ENCODE results near the gene IZUMO3. TPM values are rescaled to one million over a fixed set of nuclear protein-coding genes. Genes with fewer than 3 reads are reported as not detected.
"Not testable (repeated sequence)": the region's sequence is repeated elsewhere in the genome, so short reads cannot be mapped to it uniquely, and the experiment has no call there.

Gene IZUMO3, protein sequence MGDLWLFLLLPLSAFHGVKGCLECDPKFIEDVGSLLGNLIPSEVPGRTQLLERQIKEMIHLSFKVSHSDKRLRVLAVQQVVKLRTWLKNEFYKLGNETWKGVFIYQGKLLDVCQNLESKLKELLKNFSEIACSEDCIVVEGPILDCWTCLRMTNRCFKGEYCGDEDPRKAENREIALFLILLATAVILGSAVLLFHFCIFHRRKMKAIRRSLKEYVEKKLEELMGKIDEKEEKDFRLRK
- polyA plus RNA-seq (ENCODE audit: insufficient read length in 3 of 3) = not detected
- long read RNA-seq, donor 1 = 0 reads
- long read RNA-seq, donor 2 = 0 reads
- long read RNA-seq, donor 3 = 0 reads
- long read RNA-seq, donor 4 = 0 reads
- long read RNA-seq, donor 5 = 0 reads
- long read RNA-seq, donor 6 = 0 reads
- long read RNA-seq, donor 7 = 0 reads
- long read RNA-seq, donor 8 = 0 reads
- long read RNA-seq, donor 9 = 0 reads
- long read RNA-seq, donor 10 = 0 reads
- long read RNA-seq, donor 11 = 0 reads
- long read RNA-seq, donor 12 = 0 reads
- long read RNA-seq, donor 13 = 0 reads
- long read RNA-seq, donor 14 = 0 reads
- long read RNA-seq, donor 15 = 0 reads
- long read RNA-seq, donor 16 = 0 reads

DNA sequence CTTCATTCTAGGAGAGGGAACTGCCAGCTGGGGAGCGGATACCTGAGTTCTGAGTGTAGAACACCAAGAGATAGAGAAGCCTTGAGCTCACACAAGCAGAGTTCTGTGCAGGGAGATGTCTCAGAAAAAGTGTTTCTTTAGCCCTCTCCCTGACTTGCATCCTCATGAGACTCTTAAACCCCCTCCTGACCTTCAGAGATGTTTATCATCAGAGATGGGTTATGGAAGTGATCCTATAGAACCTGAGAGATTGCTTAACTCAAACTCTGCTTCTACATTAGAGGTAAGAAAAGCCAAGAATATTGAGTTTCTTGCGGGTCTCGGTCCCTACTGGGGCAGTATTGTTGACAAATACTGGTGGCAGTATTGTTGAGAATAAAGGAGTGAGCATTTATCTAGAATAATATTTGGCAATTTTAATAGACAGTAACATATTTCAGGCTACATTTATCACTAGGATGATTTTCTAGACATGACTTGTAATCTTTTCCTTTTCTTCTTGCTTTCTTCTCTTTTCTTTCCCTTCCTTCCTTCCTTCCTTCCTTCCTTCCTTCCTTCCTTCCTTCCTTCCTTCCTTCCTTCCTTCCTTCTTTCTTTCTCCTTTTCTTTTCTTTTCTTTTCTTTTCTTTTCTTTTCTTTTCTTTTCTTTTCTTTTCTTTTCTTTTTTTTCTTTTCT is at the start of gene IZUMO3:
Gene IZUMO3 (minus strand): TSS at position 51 of the 676 bp plus-strand sequence. CDS start 248 bp downstream, outside the sequence.
- DNase-seq (ENCODE audit: extremely low read depth in 1 of 11, low read depth in 9 of 11, low spot score in 4 of 11) = no peak

DNA sequence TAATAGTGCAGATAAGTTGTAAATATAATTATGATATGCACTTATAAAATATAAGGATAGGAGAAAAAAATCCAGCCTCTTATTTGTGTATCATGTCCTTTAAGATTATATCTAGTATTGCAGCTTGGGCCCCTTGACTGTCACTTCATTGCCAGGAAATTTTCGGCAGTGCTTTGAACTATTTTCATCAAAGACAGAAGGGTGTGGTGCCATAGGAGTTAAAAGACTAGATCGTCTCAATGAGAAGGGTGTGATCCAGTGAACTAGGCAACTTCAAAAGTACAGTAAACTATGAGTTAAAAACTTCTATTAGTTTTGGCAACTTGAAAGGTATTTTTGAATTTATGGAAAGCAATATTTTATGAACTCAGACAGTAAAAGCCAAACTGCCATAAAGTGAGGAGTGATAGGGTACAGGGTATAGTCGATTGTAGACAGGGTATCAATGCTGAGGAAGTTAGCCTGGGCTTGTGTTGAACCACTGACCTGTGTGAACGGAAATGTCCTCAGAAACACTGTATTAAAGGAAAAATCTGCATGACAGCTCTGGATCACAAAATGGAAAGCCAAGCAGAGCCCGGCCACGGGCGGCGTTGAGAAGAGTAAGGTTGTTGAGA is 48.6 kb upstream of the IZUMO3 start:
- no peak for DNase-seq (ENCODE audit: extremely low read depth in 1 of 11, low read depth in 9 of 11, low spot score in 4 of 11)

DNA sequence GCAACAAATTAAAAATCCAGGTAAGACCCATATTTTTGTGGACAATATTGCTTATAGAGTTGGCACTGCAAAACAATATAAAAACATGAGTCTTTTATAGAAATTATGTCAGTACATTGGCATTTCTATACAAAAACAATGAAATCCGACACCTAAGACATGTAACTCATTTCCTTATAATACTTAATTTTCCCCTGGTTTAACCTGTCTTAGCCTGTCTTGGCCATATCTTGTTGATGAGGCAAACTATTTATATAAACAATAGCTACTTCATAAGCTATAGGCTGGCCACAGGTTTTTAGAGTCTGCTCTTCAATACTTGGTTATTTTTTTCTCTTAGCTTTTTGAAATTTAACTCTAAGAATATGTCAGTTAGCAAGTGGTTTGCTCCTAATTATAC is 44.7 kb upstream of the IZUMO3 start:
- DNase-seq (ENCODE audit: extremely low read depth in 1 of 11, low read depth in 9 of 11, low spot score in 4 of 11) = no peak

DNA sequence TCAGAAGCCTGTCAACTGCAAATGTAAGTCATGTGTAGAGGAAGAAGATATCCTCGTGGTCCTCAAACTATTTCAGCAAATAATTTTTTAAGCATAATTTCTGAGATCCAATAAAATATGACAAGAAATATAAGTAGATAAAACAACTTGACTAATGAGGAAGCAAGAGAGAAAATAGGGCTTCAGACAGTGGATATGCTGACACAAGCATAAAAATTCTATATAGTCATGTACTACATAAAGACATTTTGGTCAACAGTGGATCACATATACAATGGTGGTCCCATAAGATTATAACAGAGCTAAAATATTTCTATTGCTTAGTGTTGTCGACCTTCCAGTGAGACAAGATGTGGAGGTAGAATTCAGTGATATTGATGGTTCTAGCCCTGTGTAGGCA is 42.2 kb upstream of the IZUMO3 start:
- no peak for DNase-seq (ENCODE audit: extremely low read depth in 1 of 11, low read depth in 9 of 11, low spot score in 4 of 11)

DNA sequence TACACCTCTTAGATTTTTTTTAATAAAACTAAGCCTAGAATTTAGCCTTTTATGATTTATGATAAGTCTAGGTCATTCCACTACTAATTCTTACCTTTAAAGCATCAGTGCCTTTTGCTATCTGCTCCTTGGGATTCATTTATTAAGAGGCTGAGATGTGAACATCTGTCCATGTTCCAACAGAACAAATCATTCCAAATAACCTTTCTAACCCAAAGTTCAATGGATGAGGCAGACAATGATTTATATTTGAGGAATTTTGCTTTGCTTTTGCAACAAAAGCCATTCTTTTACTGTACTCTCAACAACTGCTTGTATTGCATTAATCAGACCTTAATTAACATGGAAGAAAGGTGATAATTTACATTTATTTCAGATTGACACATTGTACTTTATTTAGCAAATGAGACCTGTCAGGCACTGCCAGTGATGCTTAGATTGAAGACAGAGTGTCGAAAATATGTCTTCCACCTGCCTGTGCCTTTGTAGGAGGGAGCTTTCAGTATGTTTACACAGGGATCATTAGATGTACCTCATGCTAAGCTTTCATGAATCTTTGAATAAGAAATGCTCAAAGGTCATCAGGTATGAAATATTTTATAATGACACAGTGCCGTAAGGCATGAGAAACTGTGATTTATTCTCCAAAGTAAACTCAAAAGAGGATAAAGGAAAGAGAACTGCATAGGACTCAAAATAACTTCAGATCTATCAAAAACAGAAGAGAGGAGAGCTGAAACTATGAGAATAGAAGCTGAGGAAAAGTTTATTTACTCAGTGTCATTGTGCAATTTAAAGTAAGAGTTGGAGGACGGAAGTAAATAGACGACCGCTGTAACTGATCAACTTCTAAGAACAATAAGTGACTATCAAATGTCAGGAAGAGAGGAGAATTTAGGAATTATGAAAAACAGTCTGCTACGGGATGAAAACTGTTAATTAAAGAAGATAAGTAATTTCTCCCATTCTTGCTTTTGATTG is 36.7 kb upstream of the IZUMO3 start:
- DNase-seq (ENCODE audit: extremely low read depth in 1 of 11, low read depth in 9 of 11, low spot score in 4 of 11) = no peak

DNA sequence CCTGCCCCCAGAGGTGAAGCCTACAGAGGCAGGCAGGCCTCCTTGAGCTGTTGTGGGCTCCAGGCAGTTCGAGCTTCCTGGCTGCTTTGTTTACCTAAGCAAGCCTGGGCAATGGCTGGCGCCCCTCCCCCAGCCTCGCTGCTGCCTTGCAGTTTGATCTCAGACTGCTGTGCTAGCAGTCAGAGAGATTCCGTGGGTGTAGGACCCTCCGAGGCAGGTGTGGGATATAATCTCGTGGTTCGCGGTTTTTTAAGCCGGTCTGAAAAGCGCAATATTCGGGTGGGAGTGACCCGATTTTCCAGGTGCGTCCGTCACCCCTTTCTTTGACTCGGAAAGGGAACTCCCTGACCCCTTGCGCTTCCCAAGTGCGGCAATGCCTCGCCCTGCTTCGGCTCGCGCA is 34.3 kb upstream of the IZUMO3 start:
- DNase-seq (ENCODE audit: extremely low read depth in 1 of 11, low read depth in 9 of 11, low spot score in 4 of 11) = not testable (repeated sequence)

DNA sequence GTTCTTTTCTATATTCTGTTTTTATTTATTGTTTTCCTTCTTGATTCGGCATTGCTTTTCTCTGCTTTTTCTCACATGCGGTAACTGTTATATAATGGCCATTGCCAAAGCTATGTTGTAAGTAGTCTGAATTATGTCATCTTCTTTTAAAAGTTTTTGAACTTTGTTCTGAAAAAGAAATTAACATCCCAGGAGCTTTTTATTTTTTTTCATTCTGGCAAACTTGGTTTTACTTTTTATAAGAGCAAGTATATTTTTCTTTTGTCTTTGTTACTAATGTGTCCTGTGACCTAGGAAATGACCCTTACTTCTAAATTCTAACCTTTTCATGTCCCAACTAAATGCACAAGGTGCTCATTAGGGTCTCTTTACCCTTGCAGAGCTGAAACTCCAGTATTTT is 26.7 kb upstream of the IZUMO3 start:
- no peak for DNase-seq (ENCODE audit: extremely low read depth in 1 of 11, low read depth in 9 of 11, low spot score in 4 of 11)

DNA sequence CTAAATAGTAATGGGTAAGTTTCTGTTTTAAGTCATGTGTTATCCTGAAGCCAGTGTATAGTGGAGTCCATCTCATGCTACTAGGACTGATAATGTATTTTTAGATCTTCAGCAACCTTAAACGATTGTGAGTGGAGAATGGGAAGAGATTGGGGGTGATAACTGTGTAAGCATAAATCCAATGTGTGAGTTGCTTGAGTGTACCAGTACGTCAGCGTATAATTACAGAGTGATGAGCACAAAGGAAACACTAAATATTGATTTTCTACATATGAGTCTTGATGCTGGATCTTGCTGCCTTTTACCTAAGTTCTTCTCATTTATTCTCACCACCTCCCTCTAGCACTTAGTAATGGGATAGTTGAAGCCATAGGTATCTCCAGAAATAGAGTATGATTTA is 16.3 kb upstream of the IZUMO3 start:
- no peak for DNase-seq (ENCODE audit: extremely low read depth in 1 of 11, low read depth in 9 of 11, low spot score in 4 of 11)

DNA sequence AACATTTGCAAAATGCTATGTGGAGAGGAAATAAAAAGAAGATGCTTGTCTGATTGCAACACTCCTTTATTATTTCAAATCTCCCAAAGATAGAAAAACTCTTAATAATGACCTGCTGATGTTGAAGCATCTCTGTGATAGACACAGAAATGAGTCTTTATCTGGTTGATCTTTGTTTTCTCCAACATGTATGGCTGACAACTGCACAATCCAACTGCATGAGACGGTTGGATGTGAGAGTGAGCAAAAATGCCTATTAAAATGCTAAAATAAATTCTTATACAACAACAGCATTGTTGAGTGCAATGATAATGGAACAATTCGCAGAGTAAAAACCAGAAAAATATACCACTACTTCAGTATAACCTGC is 7.5 kb upstream of the IZUMO3 start:
- DNase-seq (ENCODE audit: extremely low read depth in 1 of 11, low read depth in 9 of 11, low spot score in 4 of 11) = no peak

DNA sequence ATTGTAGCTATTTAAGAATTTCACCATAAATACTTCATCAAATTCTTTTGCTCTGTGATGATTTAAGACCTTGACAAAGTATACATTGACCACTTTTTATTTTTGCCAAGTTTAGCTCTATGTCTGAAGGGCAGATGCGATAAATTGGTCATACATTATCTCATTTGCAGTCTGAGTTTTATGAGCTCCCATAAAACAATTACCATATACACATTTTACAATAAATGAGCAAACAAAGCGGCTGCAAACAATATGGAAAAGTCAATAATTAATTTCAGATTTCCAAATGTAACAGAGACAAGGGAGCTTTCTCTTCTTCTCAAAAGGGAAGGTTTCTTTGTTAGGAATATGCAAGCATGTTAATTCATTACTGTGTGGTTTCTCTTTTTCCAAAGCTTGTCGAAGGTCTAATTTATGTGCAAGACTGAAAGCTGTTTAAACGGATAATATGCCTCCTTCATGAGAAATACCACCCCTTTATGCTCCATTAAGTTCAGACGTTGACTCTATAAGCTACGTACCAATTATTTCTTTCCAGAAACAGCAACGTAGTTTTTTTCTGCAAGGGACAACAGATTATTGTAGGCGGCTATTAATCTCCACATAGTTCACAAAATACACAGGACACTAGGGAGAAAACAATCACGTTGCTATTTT is 7.0 kb upstream of the IZUMO3 start:
- no peak for DNase-seq (ENCODE audit: extremely low read depth in 1 of 11, low read depth in 9 of 11, low spot score in 4 of 11)

DNA sequence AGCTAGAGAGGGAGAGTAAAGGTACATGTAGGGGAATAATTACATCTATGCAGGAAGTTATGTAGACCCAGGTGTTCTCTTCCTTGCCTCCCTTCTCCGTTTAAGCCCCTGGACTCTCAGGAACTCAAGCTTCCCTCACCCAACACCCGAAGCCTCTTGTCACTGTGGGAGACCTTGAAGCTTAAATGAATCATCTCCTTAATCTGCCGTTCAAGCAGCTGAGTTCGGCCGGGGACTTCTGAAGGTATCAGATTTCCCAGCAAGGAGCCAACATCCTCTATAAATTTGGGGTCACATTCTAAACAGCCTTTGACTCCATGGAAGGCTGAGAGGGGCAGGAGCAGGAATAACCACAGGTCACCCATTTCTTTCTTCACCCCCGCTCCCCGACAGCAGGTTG is 412 bp downstream of the IZUMO3 start:
- DNase-seq (ENCODE audit: extremely low read depth in 1 of 11, low read depth in 9 of 11, low spot score in 4 of 11) = no peak

DNA sequence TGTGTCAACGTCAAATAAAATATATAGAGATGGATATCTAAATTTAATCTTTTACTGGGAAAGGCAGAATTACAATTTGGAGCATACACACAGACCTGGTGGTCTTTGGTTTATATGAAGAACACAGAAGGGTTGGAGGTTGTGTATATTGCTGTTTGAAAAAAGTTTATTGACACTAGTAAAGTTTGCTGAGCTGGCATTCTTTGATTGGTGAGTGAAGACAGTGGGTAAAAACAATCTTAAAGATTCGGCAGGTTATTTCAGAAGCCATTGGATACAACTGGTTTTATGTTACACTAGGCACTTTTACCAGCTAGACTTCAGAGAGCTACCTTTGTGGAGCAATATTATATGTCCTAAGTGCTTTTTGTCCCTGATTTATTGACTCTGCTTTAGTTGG is 27.2 kb downstream of the IZUMO3 start:
- DNase-seq (ENCODE audit: extremely low read depth in 1 of 11, low read depth in 9 of 11, low spot score in 4 of 11) = no peak

DNA sequence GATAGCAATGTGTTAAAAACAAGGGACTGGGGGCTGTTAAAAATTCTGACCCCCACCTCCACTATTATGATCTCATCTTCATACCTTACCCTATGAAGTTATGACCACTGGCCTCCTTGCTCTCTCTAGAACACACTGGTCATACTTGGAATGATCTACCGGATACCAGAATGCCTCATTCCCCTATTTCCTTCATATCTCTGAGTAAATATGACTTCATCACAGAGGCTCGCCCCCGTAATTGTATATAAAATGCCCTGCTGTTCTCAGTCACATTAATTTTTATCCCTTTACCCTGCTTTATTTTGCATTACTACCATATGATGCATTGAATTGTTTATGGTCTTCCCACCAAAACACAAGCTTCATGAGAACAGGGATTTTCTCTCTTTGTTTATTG is 29.2 kb downstream of the IZUMO3 start:
- no peak for DNase-seq (ENCODE audit: extremely low read depth in 1 of 11, low read depth in 9 of 11, low spot score in 4 of 11)

DNA sequence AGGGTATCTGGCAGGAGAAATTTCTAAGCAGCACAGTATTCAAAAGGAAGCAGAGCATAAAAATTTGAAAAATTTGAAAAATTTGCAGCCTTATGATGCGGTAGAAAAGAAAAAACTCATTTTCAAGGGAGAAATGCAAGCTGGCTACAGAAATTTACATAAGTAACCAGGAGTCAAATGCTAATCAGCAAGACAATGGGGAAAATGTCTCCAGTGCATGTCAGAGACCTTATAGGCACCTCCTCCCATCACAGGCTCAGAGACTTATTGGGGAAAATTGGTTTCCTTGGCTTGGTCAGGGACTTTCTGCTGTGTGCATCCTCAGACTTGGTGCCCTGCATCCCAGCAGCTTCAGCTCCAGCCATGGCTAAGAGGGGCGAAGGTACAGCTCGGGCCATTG is 35.8 kb downstream of the IZUMO3 start:
- DNase-seq (ENCODE audit: extremely low read depth in 1 of 11, low read depth in 9 of 11, low spot score in 4 of 11) = no peak

DNA sequence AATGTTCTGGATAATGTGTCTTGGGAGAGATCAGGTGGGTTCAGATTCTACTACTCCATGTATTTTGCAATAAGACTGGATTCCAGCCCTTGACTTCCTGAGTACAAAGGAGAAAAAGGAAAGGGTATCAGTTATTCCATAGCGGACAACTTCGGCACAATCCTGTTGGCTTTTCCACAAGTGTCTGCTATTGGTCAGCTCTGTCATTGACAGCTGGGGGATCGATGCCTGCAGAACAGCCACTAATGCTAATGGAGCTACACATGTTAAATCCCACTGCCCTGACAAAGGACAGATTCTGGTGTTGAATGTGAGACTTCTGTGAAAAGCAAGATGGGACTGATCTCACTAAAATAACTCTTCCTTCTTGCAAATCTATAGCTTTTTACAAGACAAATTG is 41.2 kb downstream of the IZUMO3 start:
- DNase-seq (ENCODE audit: extremely low read depth in 1 of 11, low read depth in 9 of 11, low spot score in 4 of 11) = no peak

DNA sequence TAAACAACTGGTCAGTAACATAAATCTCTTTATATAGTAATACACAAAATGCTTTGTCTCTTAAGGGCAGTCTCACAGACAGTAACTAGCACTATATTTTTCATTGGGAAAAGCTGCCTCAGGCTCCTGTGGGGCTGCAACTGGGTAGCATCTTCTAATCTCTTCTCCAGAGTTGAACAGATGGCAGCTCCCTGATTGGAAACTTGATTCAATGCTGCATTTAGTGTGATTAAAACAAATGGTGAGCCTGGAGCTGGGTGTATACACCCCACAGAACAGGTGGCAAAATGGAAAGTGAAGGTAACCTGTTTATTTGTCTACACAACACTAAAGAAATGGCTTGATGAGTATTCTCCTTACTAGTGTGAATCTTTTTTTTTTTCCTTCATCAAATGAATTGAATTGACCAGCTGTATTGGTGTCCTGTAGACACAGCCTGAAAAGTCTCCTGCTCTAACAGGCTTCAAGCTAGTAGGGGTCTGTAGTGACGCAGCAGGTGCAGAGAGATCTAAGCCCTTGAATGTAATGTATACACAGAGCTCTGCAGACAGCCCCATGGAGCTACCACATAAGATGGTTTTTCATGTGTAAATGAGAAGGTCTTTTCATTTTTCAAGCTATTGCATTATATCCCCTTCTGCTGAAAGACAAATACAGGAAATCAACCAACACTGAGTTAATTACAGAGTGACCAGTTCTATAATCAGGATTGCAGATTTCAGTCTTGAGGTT is 43.3 kb downstream of the IZUMO3 start:
- DNase-seq (ENCODE audit: extremely low read depth in 1 of 11, low read depth in 9 of 11, low spot score in 4 of 11) = no peak

DNA sequence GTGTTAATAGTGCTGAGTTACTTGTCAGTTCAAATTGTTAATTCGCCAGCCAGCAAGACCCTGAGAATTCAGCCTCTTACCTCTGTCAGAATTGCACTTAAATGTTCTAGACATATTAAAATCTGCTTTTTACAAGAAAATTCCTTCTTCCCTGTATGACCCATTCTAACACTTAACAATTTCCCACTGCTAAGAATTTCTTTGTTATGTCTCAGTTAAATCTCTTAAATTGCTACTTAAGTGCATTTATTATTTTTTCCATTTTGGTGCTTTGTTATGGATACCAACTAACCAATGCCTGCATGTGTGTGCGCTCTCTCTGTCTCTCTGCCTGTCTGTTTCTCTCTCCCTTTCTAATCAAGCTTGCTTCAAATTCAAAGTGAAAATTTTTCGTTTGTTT is 44.9 kb downstream of the IZUMO3 start:
- DNase-seq (ENCODE audit: extremely low read depth in 1 of 11, low read depth in 9 of 11, low spot score in 4 of 11) = no peak

DNA sequence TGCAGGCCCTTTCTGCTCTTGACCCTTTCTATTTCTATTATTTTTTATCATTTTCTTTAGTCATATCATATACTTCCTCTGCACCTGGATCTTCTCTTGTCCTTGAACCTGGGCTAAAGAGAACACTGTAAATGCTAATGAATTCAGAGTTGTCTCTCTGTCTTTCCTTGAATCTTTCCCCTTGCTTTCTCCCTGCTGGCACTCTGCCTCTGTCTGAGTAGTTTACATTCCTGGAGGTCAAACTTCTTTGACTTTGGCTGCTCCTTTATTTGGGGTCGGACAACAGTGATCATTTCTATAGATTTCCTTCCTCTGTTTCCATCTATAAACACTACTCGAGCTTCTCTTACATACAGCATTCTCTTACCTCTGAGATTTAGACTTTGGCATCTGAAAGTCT is 47.1 kb downstream of the IZUMO3 start:
- DNase-seq (ENCODE audit: extremely low read depth in 1 of 11, low read depth in 9 of 11, low spot score in 4 of 11) = no peak
